Glutamatergic neuron (in vitro differentiated cells): ENCODE measurements around the gene CPM. TPM values are rescaled to one million over a fixed set of nuclear protein-coding genes. Genes with fewer than 3 reads are reported as not detected.

Experiments used
- DNase-seq: peaks from one replicate; pipeline ENCODE4 v3.0.0; 2022
- H3K27ac Mint-ChIP-seq: one replicate; pipeline ENCODE4 v1.8.0; 2020; ENCODE audit warnings: mild to moderate bottlenecking, mixed read lengths, inconsistent platforms; ENCODE audit not compliant: unreplicated experiment
- H3K27me3 Mint-ChIP-seq: one replicate; pipeline ENCODE4 v1.8.0; 2020; ENCODE audit warnings: mild to moderate bottlenecking, moderate library complexity, mixed read lengths, inconsistent platforms; ENCODE audit not compliant: unreplicated experiment
- H3K36me3 Mint-ChIP-seq: one replicate; pipeline ENCODE4 v1.8.0; 2020; ENCODE audit warnings: mild to moderate bottlenecking, mixed read lengths, inconsistent platforms; ENCODE audit not compliant: unreplicated experiment
- H3K4me1 Mint-ChIP-seq: one replicate; pipeline ENCODE4 v1.8.0; 2020; ENCODE audit warnings: mild to moderate bottlenecking, low read depth, mixed read lengths, inconsistent platforms; ENCODE audit not compliant: unreplicated experiment
- H3K4me3 Mint-ChIP-seq: one replicate; pipeline ENCODE4 v1.8.0; 2020; ENCODE audit warnings: mild to moderate bottlenecking, mixed read lengths, inconsistent platforms; ENCODE audit not compliant: unreplicated experiment
- H3K9me3 Mint-ChIP-seq: one replicate; pipeline ENCODE4 v1.8.0; 2020; ENCODE audit warnings: mild to moderate bottlenecking, moderate library complexity, mixed read lengths, inconsistent platforms; ENCODE audit not compliant: unreplicated experiment
- CTCF ChIP-seq: fragments of 200-600 bp; sonication (generic); IDR thresholded peaks from one replicate; pipeline ENCODE4 v1.5.0; 2021; ENCODE audit not compliant: partially characterized antibody, unreplicated experiment
- long read RNA-seq: library from polyadenylated mRNA; unstranded; transcript quantifications from one replicate; pipeline ENCODE4 v2.0.0, GENCODE V29; 2020; ENCODE audit not compliant: unreplicated experiment
- total RNA-seq: library from RNA; stranded (reverse); fragmentation: NEBNext Ultra II Directional; extraction: Animal tissue kit (Norgen Biotek cat#: 25700); gene quantifications from one replicate; pipeline ENCODE4 v1.2.1, GENCODE V29; 2021; ENCODE audit not compliant: unreplicated experiment

Gene CPM
- total RNA-seq: not detected
- long read RNA-seq: 0 reads

- peak; percentile 61 for DNase-seq
- Mint-ChIP-seq H3K27ac (no peak within 1 kb of the TSS), H3K4me1 (peaks cover 2% of the 10 kb centered on the region), H3K4me3 (peak within 1 kb of the TSS; percentile 86), H3K27me3 (peaks cover 8% of the 10 kb centered on the region), H3K36me3 (no peaks in the 10 kb centered on the region), H3K9me3 (peaks cover 2% of the 10 kb centered on the region)
- no peak for TF ChIP-seq CTCF
Measured at GRCh38 chr12:68932961-68933893, at the start of gene CPM. Gene CPM, minus strand, starts transcription at chr12:68933171. Its CDS starts 334 bp downstream, at chr12:68932837.

- H3K4me3 Mint-ChIP-seq: no peak overlapping the region
- TF ChIP-seq CTCF: no peak
- H3K27me3 Mint-ChIP-seq: no peaks in the 10 kb centered on the region
- H3K36me3 Mint-ChIP-seq: peaks cover 4% of the 10 kb centered on the region
- H3K27ac Mint-ChIP-seq: no peak overlapping the region
- DNase-seq: no peak
- H3K4me1 Mint-ChIP-seq: no peaks in the 10 kb centered on the region
- no peaks in the 10 kb centered on the region for H3K9me3 Mint-ChIP-seq
Measured at GRCh38 chr12:68981516-68981915, 48.5 kb upstream of the CPM start.

- Mint-ChIP-seq H3K36me3 (peaks cover 4% of the 10 kb centered on the region), H3K9me3 (no peaks in the 10 kb centered on the region), H3K27me3 (no peaks in the 10 kb centered on the region), H3K4me1 (no peaks in the 10 kb centered on the region), H3K27ac (no peak overlapping the region), H3K4me3 (no peak overlapping the region)
- no peak for TF ChIP-seq CTCF
- no peak for DNase-seq
Measured at GRCh38 chr12:68980476-68981212, 47.7 kb upstream of the CPM start.

- Mint-ChIP-seq H3K4me3 (no peak overlapping the region), H3K36me3 (peaks cover 4% of the 10 kb centered on the region), H3K9me3 (no peaks in the 10 kb centered on the region), H3K27me3 (no peaks in the 10 kb centered on the region), H3K27ac (no peak overlapping the region), H3K4me1 (no peaks in the 10 kb centered on the region)
- no peak for DNase-seq
- no peak for TF ChIP-seq CTCF
Measured at GRCh38 chr12:68978678-68979077, 45.7 kb upstream of the CPM start.
